PC-3 (cell line): ENCODE data around the gene GALNT2. TPM values are rescaled to one million over a fixed set of nuclear protein-coding genes. Genes with fewer than 3 reads are reported as not detected.

Experiments
- ATAC-seq: fragments of 200-7000 bp; cut with Tn5 transposase; 2 replicates; pipeline ENCODE4 v1.9.1; 2020; ENCODE audit warnings: mild to moderate bottlenecking, moderate library complexity
- BruUV-seq: library from RNA; stranded (reverse); fragments of 400-500 nt; replicated peaks from 2 replicates; lab custom pipeline; 2021; lab: Mats Ljungman, UMichigan
- CTCF ChIA-PET: fragments of 300-600 bp; sonication (Branson Sonifier 250); formaldehyde crosslinking; loops from one replicate; lab custom pipeline; 2022; ENCODE audit warnings: antibody characterized with exemption; lab: Charles Lee
- POLR2A ChIA-PET: fragments of 300-600 bp; sonication (Branson Sonifier 250); formaldehyde crosslinking; loops from one replicate; lab custom pipeline; 2022; ENCODE audit warnings: antibody characterized with exemption; ENCODE audit not compliant: unreplicated experiment; lab: Charles Lee
- DNase-seq: peaks from one replicate; pipeline ENCODE4 v3.0.0-alpha.2; 2015
- H2AFZ ChIP-seq: fragments of 300-600 bp; sonication (generic); 2 replicates; pipeline ENCODE4 v1.6.0; 2016; ENCODE audit warnings: antibody characterized with exemption, low read length
- H3F3A ChIP-seq: fragments of 300-600 bp; sonication (generic); one replicate; pipeline ENCODE4 v1.6.0; 2017; ENCODE audit warnings: antibody characterized with exemption, low read length, control low read depth, mild to moderate bottlenecking; ENCODE audit not compliant: unreplicated experiment
- H3K27ac ChIP-seq: fragments of 300-600 bp; sonication (generic); 2 replicates; pipeline ENCODE4 v1.5.1; 2016; ENCODE audit warnings: mild to moderate bottlenecking, low read length
- H3K27me3 ChIP-seq: fragments of 300-600 bp; sonication (generic); 2 replicates; pipeline ENCODE4 v1.6.1; 2016; ENCODE audit warnings: low read length, mixed read lengths
- H3K36me3 ChIP-seq: fragments of 300-600 bp; sonication (generic); 2 replicates; pipeline ENCODE4 v1.6.1; 2016; ENCODE audit warnings: low read depth, mixed run types, low read length, mixed read lengths
- H3K4me1 ChIP-seq: fragments of 300-600 bp; sonication (generic); 2 replicates; pipeline ENCODE4 v1.5.1; 2016; ENCODE audit warnings: low read length; ENCODE audit not compliant: insufficient read depth
- H3K4me2 ChIP-seq: fragments of 300-600 bp; sonication (generic); 2 replicates; pipeline ENCODE4 v1.6.0; 2016; ENCODE audit warnings: low read length
- H3K4me3 ChIP-seq: fragments of 300-600 bp; sonication (generic); 2 replicates; pipeline ENCODE4 v1.5.1; 2016; ENCODE audit warnings: mild to moderate bottlenecking, low read length, mixed read lengths
- H3K79me2 ChIP-seq: fragments of 300-600 bp; sonication (generic); 2 replicates; pipeline ENCODE4 v1.6.1; 2017; ENCODE audit warnings: low read length, mixed read lengths
- H3K9ac ChIP-seq: fragments of 300-600 bp; sonication (generic); 2 replicates; pipeline ENCODE4 v1.6.0; 2016; ENCODE audit warnings: mild to moderate bottlenecking, low read length
- H3K9me2 ChIP-seq: fragments of 300-600 bp; sonication (generic); replicated peaks from 2 replicates; pipeline ENCODE4 v1.6.1; 2016; ENCODE audit warnings: mixed run types, low read length, mixed read lengths
- H3K9me3 ChIP-seq: fragments of 300-600 bp; sonication (generic); 2 replicates; pipeline ENCODE4 v1.6.1; 2016; ENCODE audit warnings: low read length, mixed read lengths
- H4K20me1 ChIP-seq: fragments of 300-600 bp; sonication (generic); 2 replicates; pipeline ENCODE4 v1.6.1; 2016; ENCODE audit warnings: low read length, mixed read lengths
- EZH2 ChIP-seq: fragments of 300-600 bp; sonication (generic); IDR thresholded peaks from one replicate; pipeline ENCODE4 v1.6.1; 2017; ENCODE audit warnings: antibody characterized with exemption, mild to moderate bottlenecking, low read length; ENCODE audit not compliant: unreplicated experiment
- EZH2phosphoT487 ChIP-seq: fragments of 300-600 bp; sonication (generic); IDR thresholded peaks from 2 replicates; pipeline ENCODE4 v1.6.1; 2018; ENCODE audit warnings: mild to moderate bottlenecking, antibody characterized with exemption, low read length, borderline replicate concordance
- intact Hi-C: fragments of 100-400 bp; cut with micrococcal nuclease; formaldehyde crosslinking; loops from 2 replicates; pipeline ENCODE4 v1.9.0; 2023
- total RNA-seq: library from RNA; depleted of rRNA; stranded (reverse); fragments of >200 nt; gene quantifications from 2 replicates; pipeline ENCODE4 v1.2.3, GENCODE V29; 2014
- TF ChIP-seq, protein P1 (sequence below): fragments of 300-600 bp; sonication (generic); conservative IDR thresholded peaks from 2 replicates; pipeline ENCODE4 v1.5.1; 2017; ENCODE audit warnings: antibody characterized with exemption, low read depth, mild to moderate bottlenecking, low read length

The GALNT2 gene
- total RNA-seq, 1 experiment from 2014 or later = 182 TPM

DNA sequence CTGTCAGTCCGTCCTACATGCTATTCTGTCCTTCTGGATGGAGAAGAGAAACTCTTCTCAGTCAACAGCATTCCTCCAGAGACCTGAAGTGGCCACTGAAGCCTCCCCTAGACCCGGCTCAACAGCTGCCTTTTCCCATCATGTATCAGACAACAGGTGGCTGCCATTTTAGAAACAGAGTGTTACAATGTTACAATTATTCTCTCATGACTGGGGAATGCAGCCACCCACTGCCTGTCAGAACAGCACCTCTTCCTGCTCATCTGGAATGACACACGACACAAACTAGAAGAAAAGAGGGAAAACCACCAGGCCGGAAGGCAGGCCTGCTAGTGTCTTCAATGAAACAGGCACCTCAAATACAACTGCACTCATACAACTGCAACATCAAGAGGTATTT, 253.8 kb downstream of the GALNT2 start:
- H3K36me3 ChIP-seq = no peaks in the 10 kb centered on the region
- H3K9ac ChIP-seq = no peak overlapping the region
- intact Hi-C loops = no loop called here
- TF ChIP-seq EZH2 (no peak), EZH2phosphoT487 (no peak)
- TF ChIP-seq, protein P1, sequence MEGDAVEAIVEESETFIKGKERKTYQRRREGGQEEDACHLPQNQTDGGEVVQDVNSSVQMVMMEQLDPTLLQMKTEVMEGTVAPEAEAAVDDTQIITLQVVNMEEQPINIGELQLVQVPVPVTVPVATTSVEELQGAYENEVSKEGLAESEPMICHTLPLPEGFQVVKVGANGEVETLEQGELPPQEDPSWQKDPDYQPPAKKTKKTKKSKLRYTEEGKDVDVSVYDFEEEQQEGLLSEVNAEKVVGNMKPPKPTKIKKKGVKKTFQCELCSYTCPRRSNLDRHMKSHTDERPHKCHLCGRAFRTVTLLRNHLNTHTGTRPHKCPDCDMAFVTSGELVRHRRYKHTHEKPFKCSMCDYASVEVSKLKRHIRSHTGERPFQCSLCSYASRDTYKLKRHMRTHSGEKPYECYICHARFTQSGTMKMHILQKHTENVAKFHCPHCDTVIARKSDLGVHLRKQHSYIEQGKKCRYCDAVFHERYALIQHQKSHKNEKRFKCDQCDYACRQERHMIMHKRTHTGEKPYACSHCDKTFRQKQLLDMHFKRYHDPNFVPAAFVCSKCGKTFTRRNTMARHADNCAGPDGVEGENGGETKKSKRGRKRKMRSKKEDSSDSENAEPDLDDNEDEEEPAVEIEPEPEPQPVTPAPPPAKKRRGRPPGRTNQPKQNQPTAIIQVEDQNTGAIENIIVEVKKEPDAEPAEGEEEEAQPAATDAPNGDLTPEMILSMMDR = no peak
- no peak overlapping the region for H2AFZ ChIP-seq
- H3K4me2 ChIP-seq = no peak overlapping the region
- no peaks in the 10 kb centered on the region for H3K9me3 ChIP-seq
- no peak overlapping the region for H3K4me3 ChIP-seq
- no peak for DNase-seq
- ChIA-PET CTCF (no interaction called here), POLR2A (no interaction called here)
- no TSS peak for BruUV-seq
- peaks cover 65% of the 10 kb centered on the region for H3K27me3 ChIP-seq
- ATAC-seq = no peak
- H3F3A ChIP-seq = no peaks in the 10 kb centered on the region
- no peaks in the 10 kb centered on the region for H4K20me1 ChIP-seq
- H3K79me2 ChIP-seq = no peaks in the 10 kb centered on the region
- H3K4me1 ChIP-seq = no peaks in the 10 kb centered on the region
- H3K27ac ChIP-seq = no peak overlapping the region
- no peaks in the 10 kb centered on the region for H3K9me2 ChIP-seq

DNA sequence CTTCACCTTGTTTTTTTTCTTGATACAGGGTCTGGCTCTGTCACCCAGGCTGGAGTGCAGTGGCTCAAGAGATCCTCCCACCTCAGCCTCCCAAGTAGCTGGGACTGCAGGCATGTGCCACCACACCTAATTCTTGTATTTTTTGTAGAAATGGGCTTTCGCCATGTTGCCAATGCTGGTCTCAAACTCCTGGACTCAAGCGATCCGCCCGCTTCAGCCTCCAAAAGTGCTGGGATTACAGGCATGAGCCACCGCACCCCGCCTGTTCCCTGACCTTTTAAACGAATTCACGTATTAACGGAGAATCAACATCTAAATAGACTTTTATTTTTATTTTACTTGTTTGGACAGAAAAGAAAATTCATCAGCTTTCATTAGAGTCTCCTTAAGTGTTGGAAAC, 254.3 kb downstream of the GALNT2 start:
- POLR2A ChIA-PET = no interaction called here
- H3K27ac ChIP-seq = no peak overlapping the region
- ATAC-seq = no peak
- H3K4me2 ChIP-seq = no peak overlapping the region
- no peak overlapping the region for H3K9ac ChIP-seq
- H3K9me3 ChIP-seq = no peaks in the 10 kb centered on the region
- H3K79me2 ChIP-seq = no peaks in the 10 kb centered on the region
- DNase-seq = no peak
- H3F3A ChIP-seq = no peaks in the 10 kb centered on the region
- CTCF ChIA-PET = no interaction called here
- H3K4me3 ChIP-seq = no peak overlapping the region
- H3K27me3 ChIP-seq = peaks cover 65% of the 10 kb centered on the region
- intact Hi-C loops = no loop called here
- no peak overlapping the region for H2AFZ ChIP-seq
- BruUV-seq = no TSS peak
- no peaks in the 10 kb centered on the region for H3K9me2 ChIP-seq
- no peaks in the 10 kb centered on the region for H4K20me1 ChIP-seq
- TF ChIP-seq EZH2phosphoT487 = no peak
- TF ChIP-seq, protein P1 = no peak
- TF ChIP-seq EZH2 = no peak
- no peaks in the 10 kb centered on the region for H3K36me3 ChIP-seq
- no peaks in the 10 kb centered on the region for H3K4me1 ChIP-seq

DNA sequence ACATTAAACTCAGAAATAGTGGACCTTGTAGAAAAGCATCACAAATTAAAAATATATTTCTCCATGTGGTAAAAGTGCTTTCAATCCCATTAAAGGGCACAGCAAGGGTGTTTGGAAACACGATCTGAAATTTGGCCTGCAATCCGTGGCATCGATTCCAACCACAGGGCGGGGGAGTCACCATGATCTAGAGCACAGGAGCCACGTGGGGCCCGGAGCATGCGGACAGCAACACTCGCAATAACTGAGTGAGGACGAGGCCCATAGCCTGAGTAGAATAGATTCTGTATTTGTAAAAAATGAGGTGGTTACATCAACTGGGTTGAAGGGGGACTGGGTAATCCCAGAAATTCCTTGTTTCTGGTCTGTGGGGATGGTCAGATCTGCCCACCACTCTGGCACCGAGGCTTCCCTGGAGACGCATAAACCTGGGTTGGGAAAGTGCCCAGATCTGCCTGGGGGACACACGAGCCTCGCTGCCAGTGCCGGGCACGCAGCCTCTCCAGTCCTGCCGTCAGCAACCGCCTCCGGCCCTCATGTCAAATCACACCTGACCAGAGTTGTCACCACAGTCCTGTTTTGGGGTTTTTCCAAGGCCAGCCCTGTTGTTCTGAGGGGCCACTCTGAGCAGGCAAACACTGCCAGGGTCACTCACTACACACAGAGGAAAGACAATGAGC, 254.8 kb downstream of the GALNT2 start:
- H3F3A ChIP-seq = no peaks in the 10 kb centered on the region
- ChIA-PET CTCF (no interaction called here), POLR2A (no interaction called here)
- TF ChIP-seq EZH2phosphoT487 (no peak), EZH2 (no peak)
- TF ChIP-seq, protein P1 = no peak
- no peak overlapping the region for H3K9ac ChIP-seq
- no peak overlapping the region for H2AFZ ChIP-seq
- no peaks in the 10 kb centered on the region for H3K9me2 ChIP-seq
- intact Hi-C loops = no loop called here
- no peak overlapping the region for H3K4me3 ChIP-seq
- ATAC-seq (no peak), DNase-seq (no peak)
- peaks cover 63% of the 10 kb centered on the region for H3K27me3 ChIP-seq
- H3K4me2 ChIP-seq = no peak overlapping the region
- no peak overlapping the region for H3K27ac ChIP-seq
- H3K36me3 ChIP-seq = no peaks in the 10 kb centered on the region
- no peaks in the 10 kb centered on the region for H3K4me1 ChIP-seq
- BruUV-seq = no TSS peak
- no peaks in the 10 kb centered on the region for H3K9me3 ChIP-seq
- no peaks in the 10 kb centered on the region for H4K20me1 ChIP-seq
- H3K79me2 ChIP-seq = no peaks in the 10 kb centered on the region
